Left ventricle myocardium inferior (tissue), 1 donor: ENCODE measurements around the gene LRRC3. TPM values are rescaled to one million over a fixed set of nuclear protein-coding genes. Genes with fewer than 3 reads are reported as not detected.

ENCODE experiments used
- DNase-seq: peaks from one replicate; pipeline ENCODE4 v3.0.0-alpha.2; 2020
- H3K27ac ChIP-seq: fragments of 200-600 bp; replicated peaks from 2 replicates; pipeline ENCODE4 v1.8.0; 2021
- H3K27me3 ChIP-seq: fragments of 200-600 bp; 2 replicates; pipeline ENCODE4 v1.8.0; 2021; ENCODE audit warnings: low read depth
- H3K36me3 ChIP-seq: fragments of 200-600 bp; 2 replicates; pipeline ENCODE4 v1.8.0; 2021
- H3K4me1 ChIP-seq: fragments of 200-600 bp; 2 replicates; pipeline ENCODE4 v1.8.0; 2021
- H3K4me3 ChIP-seq: fragments of 200-600 bp; 2 replicates; pipeline ENCODE4 v1.8.0; 2021; ENCODE audit warnings: mild to moderate bottlenecking, moderate library complexity
- H3K9me3 ChIP-seq: fragments of 200-600 bp; replicated peaks from 2 replicates; pipeline ENCODE4 v1.8.0; 2021
- intact Hi-C: fragments of 100-400 bp; cut with micrococcal nuclease; formaldehyde crosslinking; loops from one replicate; pipeline ENCODE4 v1.11.0; 2022
- total RNA-seq: library from RNA; stranded (reverse); fragmentation: NEBNext Ultra II Directional; extraction: Animal tissue kit (Norgen Biotek cat#: 25700); gene quantifications from one replicate; pipeline ENCODE4 v1.2.1, GENCODE V29; 2021
- TF ChIP-seq, protein P1 (sequence below): fragments of 200-600 bp; IDR thresholded peaks from 2 replicates; pipeline ENCODE4 v1.8.0; 2021; ENCODE audit warnings: antibody characterized with exemption, mild to moderate bottlenecking, borderline replicate concordance
- donor health status: DM: no; HTN: yes; CAD: no; lungs with severe emphysema.

The LRRC3 gene
- total RNA-seq, 1 donor from 2014 or later: 1.8 TPM

DNA sequence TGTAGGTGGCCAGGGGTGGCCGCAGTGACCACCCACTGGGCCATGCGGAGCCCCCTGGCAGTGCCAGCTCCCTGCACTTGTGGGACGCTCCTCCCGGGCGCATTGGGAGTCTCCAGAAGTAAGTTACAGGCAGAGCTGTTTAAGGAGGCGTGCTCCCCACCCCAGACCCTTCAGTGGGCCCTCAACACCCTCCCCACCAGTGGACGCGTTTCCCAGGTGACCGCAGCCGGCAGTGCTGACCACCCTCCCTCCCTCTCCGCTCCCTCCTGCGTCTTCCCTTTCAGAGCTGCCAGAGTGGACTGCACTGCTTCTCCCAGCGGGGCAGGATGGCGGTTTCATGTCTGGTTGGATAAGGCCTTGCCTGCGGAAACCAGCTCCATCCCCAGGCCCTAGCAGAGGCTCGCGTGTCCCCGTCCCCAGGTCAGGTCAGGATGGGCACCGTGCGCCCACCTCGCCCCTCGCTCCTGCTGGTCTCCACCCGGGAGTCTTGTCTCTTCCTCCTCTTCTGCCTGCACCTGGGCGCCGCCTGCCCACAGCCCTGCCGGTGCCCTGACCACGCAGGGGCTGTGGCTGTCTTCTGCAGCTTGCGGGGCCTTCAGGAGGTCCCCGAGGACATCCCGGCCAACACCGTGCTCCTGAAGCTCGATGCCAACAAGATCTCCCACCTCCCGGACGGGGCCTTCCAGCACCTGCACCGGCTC lies 1.1 kb downstream of the LRRC3 start:
- DNase-seq: no peak
- Histone ChIP-seq H3K9me3 (peaks cover 20% of the 10 kb centered on the region), H3K4me1 (peaks cover 17% of the 10 kb centered on the region), H3K27me3 (no peaks in the 10 kb centered on the region), H3K27ac (no peak overlapping the region), H3K4me3 (peak overlapping the region; percentile 88), H3K36me3 (no peaks in the 10 kb centered on the region)
- intact Hi-C loops: no loop called here
- TF ChIP-seq, protein P1, sequence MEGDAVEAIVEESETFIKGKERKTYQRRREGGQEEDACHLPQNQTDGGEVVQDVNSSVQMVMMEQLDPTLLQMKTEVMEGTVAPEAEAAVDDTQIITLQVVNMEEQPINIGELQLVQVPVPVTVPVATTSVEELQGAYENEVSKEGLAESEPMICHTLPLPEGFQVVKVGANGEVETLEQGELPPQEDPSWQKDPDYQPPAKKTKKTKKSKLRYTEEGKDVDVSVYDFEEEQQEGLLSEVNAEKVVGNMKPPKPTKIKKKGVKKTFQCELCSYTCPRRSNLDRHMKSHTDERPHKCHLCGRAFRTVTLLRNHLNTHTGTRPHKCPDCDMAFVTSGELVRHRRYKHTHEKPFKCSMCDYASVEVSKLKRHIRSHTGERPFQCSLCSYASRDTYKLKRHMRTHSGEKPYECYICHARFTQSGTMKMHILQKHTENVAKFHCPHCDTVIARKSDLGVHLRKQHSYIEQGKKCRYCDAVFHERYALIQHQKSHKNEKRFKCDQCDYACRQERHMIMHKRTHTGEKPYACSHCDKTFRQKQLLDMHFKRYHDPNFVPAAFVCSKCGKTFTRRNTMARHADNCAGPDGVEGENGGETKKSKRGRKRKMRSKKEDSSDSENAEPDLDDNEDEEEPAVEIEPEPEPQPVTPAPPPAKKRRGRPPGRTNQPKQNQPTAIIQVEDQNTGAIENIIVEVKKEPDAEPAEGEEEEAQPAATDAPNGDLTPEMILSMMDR: no peak

GRCh38 chr21:44456915-44457736 lies 1.8 kb downstream of the LRRC3 start:
- TF ChIP-seq, protein P1: no peak
- Histone ChIP-seq H3K4me3 (peak overlapping the region; percentile 2), H3K27me3 (no peaks in the 10 kb centered on the region), H3K9me3 (peaks cover 19% of the 10 kb centered on the region), H3K27ac (no peak overlapping the region), H3K4me1 (peaks cover 17% of the 10 kb centered on the region), H3K36me3 (no peaks in the 10 kb centered on the region)
- DNase-seq: no peak
- intact Hi-C loops: no loop called here

DNA sequence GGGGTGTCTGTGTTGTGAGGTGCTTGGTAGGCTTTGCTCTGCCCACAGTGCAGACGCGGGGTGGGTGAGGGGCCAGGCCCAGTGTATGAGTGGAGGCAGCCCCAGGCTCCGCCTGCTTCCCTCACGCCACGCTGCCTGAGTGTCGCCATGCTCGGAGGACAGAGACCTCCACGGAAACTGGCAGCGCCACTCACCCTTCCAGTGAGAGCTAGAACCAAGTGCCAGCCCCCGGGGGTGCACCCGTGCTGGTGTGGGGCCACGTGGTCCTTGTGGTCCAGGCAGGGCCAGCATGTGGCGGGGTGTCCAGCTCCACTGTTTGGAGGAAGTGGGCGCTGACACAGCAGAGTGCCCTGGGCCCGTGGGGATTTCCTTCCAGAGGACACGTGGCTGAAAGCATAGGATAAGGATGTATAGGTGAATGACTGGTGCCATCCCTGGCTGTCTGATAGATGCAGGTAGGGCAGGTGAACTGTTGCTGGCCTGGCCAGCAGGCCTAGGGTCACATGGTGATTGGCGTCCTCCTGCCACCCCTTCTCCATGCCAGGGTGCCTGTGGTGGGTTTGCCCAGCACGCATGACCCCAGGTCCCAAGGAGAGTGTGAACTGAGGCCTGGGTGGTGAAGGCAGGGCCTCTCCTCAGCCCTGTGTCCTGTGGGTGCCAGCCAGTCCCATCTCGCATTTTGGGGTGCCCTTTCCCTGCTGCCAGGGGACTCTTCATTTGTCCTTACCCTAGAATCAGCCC lies 3.8 kb downstream of the LRRC3 start:
- intact Hi-C loops: no loop called here
- Histone ChIP-seq H3K36me3 (no peaks in the 10 kb centered on the region), H3K27ac (no peak overlapping the region), H3K4me3 (no peak overlapping the region), H3K9me3 (peaks cover 5% of the 10 kb centered on the region), H3K27me3 (no peaks in the 10 kb centered on the region), H3K4me1 (peaks cover 17% of the 10 kb centered on the region)
- DNase-seq: no peak
- TF ChIP-seq, protein P1: no peak

DNA sequence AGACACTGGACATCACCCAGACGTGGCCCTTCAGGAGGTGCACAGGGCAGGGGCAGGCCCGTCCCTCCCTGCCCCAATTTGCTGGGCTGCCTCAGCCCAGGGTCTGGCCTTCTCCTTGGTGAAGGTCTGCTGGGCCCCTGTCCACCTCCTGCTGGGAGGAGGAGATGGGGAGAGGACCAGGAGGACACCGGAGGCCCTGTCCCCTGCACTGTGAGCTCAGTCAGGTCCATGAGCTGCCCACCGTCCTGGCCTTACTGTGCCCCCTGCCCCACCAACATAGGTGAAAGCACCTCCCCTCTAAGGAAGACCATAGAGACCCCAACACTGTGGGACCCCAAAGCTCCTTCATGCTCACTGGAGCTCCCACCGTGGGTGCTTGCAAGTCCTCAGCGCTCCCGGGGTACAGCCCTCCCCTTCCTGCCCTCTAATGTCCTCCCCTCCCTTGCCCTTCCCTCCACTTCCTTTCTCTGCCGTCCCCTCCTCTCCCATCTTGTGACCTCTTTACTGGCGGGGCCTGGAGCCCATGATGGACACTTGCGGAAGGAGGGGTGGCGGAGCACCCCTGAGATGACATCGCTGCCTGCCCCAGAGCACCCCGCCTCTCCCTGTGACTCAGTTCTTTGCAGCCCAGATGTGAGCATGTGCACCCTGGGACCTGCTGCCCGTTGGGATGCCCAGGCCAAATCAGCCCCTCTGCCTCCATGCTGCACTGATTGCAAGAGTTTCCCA lies 4.6 kb downstream of the LRRC3 start:
- Histone ChIP-seq H3K4me3 (no peak overlapping the region), H3K36me3 (no peaks in the 10 kb centered on the region), H3K27ac (no peak overlapping the region), H3K4me1 (peaks cover 17% of the 10 kb centered on the region), H3K9me3 (no peaks in the 10 kb centered on the region), H3K27me3 (no peaks in the 10 kb centered on the region)
- TF ChIP-seq, protein P1: no peak
- no peak for DNase-seq
- intact Hi-C loops: no loop called here

- no peak overlapping the region for H3K27ac ChIP-seq
- intact Hi-C loops: no loop called here
- H3K9me3 ChIP-seq: no peaks in the 10 kb centered on the region
- no peak for DNase-seq
- peaks cover 16% of the 10 kb centered on the region for H3K4me1 ChIP-seq
- TF ChIP-seq, protein P1: no peak
- no peaks in the 10 kb centered on the region for H3K27me3 ChIP-seq
- no peak overlapping the region for H3K4me3 ChIP-seq
- no peaks in the 10 kb centered on the region for H3K36me3 ChIP-seq
Observed at GRCh38 chr21:44460441-44460755, 5.1 kb downstream of the LRRC3 start.
